Bronchial epithelial cell (primary cell): ENCODE measurements around the gene ADAMTS2. TPM values are rescaled to one million over a fixed set of nuclear protein-coding genes. Genes with fewer than 3 reads are reported as not detected.

ENCODE experiments used
- DNase-seq: peaks from one replicate; pipeline ENCODE4 v3.0.0-alpha.2; 2010; ENCODE audit warnings: low read depth
- FAIRE-seq: peaks from 2 replicates; lab custom pipeline; 2011; peaks lifted over from hg19 to GRCh38; lab: Jason Lieb, UNC
- H3K27me3 ChIP-seq: 2 replicates; pipeline ENCODE4 v1.5.1; 2011; ENCODE audit warnings: low read length; ENCODE audit not compliant: control insufficient read depth, insufficient read depth
- H3K36me3 ChIP-seq: 2 replicates; pipeline ENCODE4 v1.5.1; 2011; ENCODE audit warnings: low read length; ENCODE audit not compliant: control insufficient read depth, insufficient read depth
- H3K4me3 ChIP-seq: 2 replicates; pipeline ENCODE4 v1.5.1; 2011; ENCODE audit warnings: mild to moderate bottlenecking, low read depth, low read length, control low read depth
- CTCF ChIP-seq: IDR thresholded peaks from 2 replicates; pipeline ENCODE4 v1.5.1; 2011; ENCODE audit warnings: mild to moderate bottlenecking, moderate library complexity, low read length, control low read depth, inconsistent platforms; ENCODE audit not compliant: insufficient read depth, severe bottlenecking
- total RNA-seq: library from RNA; depleted of rRNA; stranded (reverse); fragments of >200 nt; gene quantifications from 2 replicates; pipeline ENCODE4 v1.2.1, GENCODE V29; 2014

The ADAMTS2 gene
- total RNA-seq, 1 donor from 2014 or later = 0.26 TPM

- H3K27me3 ChIP-seq = no peaks in the 10 kb centered on the region
- H3K4me3 ChIP-seq = no peak overlapping the region
- no peak for DNase-seq
- no peak for TF ChIP-seq CTCF
- H3K36me3 ChIP-seq = no peaks in the 10 kb centered on the region
- FAIRE-seq = peak; percentile 60
These were observed 168.6 kb downstream of the ADAMTS2 start for GRCh38 chr5:179176571-179177230.

GRCh38 chr5:179176166-179176565 lies 169.1 kb downstream of the ADAMTS2 start:
- Histone ChIP-seq H3K4me3 (no peak overlapping the region), H3K36me3 (no peaks in the 10 kb centered on the region), H3K27me3 (no peaks in the 10 kb centered on the region)
- no peak for FAIRE-seq
- no peak for TF ChIP-seq CTCF
- DNase-seq = no peak

GRCh38 chr5:179171816-179172745 lies 173.2 kb downstream of the ADAMTS2 start:
- Histone ChIP-seq H3K4me3 (no peak overlapping the region), H3K27me3 (no peaks in the 10 kb centered on the region), H3K36me3 (no peaks in the 10 kb centered on the region)
- FAIRE-seq (no peak), DNase-seq (no peak)
- TF ChIP-seq CTCF = no peak

GRCh38 chr5:179171251-179171815 lies 173.9 kb downstream of the ADAMTS2 start:
- no peaks in the 10 kb centered on the region for H3K36me3 ChIP-seq
- H3K4me3 ChIP-seq = no peak overlapping the region
- DNase-seq (no peak), FAIRE-seq (no peak)
- no peak for TF ChIP-seq CTCF
- no peaks in the 10 kb centered on the region for H3K27me3 ChIP-seq

- no peak for TF ChIP-seq CTCF
- FAIRE-seq (no peak), DNase-seq (no peak)
- no peak overlapping the region for H3K4me3 ChIP-seq
- no peaks in the 10 kb centered on the region for H3K36me3 ChIP-seq
- no peaks in the 10 kb centered on the region for H3K27me3 ChIP-seq
These were observed 174.7 kb downstream of the ADAMTS2 start for GRCh38 chr5:179170606-179171005.
